SK-N-DZ (cell line): Measurements from ENCODE around the gene KLLN.
"Not testable (repeated sequence)": the region's sequence is repeated elsewhere in the genome, so short reads cannot be mapped to it uniquely, and the experiment has no call there.

ENCODE experiments used
- DNase-seq: peaks from one replicate; pipeline ENCODE4 v3.0.0-alpha.2; 2015; ENCODE audit warnings: low spot score

Gene KLLN

GRCh38 chr10:87866412-87866974 is 3.2 kb upstream of the KLLN start:
- no peak for DNase-seq

DNA sequence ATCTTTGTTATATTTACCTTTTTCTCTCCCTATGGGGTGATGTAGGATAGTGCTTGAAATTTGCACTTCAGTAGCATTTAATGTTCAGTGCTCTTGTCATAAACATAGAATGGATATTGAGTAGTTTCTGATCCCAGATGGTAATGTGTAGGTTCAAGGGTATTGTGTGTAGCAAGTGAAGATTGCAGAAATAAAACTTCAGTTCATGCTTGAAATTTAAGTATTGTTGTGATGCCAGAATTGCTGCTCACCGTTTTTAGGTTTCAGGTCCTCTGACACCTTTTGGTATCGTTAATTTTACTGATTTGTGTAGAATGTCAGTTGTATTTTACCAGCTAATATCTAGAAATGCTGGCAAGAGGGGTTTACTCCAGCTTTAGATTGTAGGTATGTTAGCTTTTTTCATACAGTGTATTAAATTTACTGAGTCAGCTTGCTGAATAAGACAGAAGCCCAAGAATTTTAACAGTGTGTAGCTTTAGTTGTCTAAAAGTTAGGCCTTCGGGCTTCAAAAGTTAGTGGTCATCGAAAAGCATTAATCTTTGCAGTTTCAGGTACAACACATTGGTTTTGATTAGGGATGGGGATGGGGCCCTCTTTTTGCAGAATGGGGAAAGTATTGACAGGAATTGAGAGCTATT is 2.0 kb upstream of the KLLN start:
- no peak for DNase-seq

- peak; percentile 47 for DNase-seq
These were observed 1.2 kb upstream of the KLLN start for GRCh38 chr10:87864496-87865059.

- not testable (repeated sequence) for DNase-seq
These were observed 690 bp upstream of the KLLN start for GRCh38 chr10:87863951-87864495.

GRCh38 chr10:87862679-87863052 is 667 bp downstream of the KLLN start:
- no peak for DNase-seq

GRCh38 chr10:87861953-87862678 is 1.2 kb downstream of the KLLN start:
- peak; percentile 86 for DNase-seq

DNA sequence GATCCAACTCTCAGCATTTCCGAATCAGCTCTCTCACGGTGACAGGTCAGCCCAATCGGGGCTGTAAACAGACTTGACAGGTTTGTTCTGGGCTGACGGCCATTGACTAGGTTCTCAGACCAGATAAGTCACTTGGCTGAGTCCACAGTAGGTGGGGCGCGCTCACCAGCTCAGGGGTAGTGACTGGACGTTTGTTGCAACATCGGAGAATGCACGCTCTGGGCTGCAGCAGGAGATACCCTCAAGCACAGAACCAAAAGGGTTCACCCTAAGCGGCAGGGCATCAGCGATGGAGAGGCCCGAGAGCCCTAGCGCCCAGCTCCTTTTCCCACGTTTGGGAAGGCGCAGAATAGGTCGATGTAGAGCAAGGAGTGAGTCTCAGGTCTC is 1.8 kb downstream of the KLLN start:
- no peak for DNase-seq

DNA sequence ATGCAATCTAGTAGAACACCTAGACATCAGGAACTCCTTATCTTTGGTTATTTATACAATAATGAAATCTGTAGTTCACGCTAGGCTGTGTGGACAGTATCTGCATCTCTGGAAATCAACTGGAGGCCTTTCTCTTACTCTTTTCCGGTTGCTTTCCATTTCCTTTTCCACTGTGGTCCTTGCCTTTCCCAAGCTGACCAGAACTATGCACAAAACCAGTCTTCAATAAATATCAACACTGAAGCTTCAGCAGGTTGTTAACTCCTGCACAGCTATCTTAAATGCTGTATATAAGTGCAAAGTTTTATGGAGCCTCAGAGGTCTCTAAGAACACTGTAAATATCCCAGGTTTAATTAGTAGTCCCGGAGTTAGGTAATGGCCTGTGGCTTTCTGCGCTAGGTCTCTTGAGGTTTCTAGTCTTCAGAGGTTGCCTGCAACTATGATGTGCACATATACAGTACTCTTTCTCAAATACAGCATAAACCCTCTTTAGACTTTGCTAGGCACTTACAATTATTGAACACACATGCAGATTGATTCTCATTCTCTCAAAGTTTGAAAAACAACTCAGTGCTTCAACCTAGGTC is 2.4 kb downstream of the KLLN start:
- no peak for DNase-seq

- peak; percentile 54 for DNase-seq
These were observed 3.1 kb downstream of the KLLN start for GRCh38 chr10:87860156-87860795.

GRCh38 chr10:87855665-87856064 is 7.7 kb downstream of the KLLN start:
- DNase-seq, result not testable (repeated sequence)

- DNase-seq, result not testable (repeated sequence)
These were observed 8.1 kb downstream of the KLLN start for GRCh38 chr10:87855247-87855646.

GRCh38 chr10:87852089-87852488 is 11.2 kb downstream of the KLLN start:
- DNase-seq, result no peak

- DNase-seq, result peak; percentile 78
These were observed 12.6 kb downstream of the KLLN start for GRCh38 chr10:87850742-87851205.

- DNase-seq, result no peak
These were observed 14.3 kb downstream of the KLLN start for GRCh38 chr10:87849001-87849400.

DNA sequence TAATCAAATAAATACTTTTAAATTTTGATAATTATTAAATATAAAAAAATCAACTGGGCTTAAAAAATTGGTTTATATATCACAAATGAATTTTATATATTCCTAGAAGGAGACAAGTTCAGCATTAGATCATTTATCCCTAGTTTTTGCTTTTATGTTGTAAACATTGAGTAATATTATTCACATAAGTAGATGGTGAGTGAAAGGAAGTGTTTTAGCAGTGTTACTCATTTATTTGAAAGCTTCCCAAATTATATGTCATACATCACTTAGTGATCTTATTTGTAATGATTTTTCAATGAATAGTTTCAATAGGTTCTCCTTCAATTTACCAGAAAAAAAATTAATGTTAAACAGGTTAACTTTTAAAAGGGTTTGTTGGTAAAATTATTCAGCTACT is 15.8 kb downstream of the KLLN start:
- DNase-seq, result no peak

DNA sequence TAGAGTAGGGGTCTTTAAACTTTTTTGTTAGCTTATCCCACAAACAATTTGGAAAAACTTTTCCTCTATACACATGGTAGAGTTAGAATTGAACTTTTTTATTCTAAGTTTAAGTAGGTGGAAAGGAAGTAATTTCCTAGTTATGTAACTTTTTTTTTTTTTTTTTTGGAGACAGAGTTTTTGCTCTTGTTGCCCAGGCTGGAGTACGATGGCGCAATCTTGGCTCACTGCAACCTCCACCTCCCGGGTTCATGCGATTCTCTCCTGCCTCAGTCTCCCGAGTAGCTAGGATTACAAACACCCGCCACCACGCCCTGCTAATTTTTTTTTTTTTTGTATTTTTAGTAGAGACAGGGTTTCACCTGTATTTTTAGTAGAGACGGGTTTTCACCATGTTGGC is 16.6 kb downstream of the KLLN start:
- not testable (repeated sequence) for DNase-seq

GRCh38 chr10:87846023-87846422 is 17.3 kb downstream of the KLLN start:
- no peak for DNase-seq

DNA sequence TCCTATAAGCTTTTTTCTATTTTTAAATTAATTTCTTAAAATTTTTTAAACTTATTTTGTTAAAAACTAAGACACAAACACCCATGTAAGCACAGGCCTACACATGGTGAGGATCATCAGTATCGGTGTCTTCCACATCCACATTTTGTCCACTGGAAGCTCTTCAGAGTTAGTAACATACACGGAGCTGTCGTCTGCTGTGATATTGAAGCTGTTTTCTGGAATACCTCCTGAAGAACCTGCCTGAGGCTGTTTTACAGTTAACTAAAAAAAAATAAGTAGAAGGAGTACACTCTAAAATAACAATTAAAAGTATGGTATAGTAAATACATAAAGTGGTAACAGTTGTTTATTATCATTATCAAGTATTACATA is 17.7 kb downstream of the KLLN start:
- DNase-seq, result no peak

- no peak for DNase-seq
These were observed 18.3 kb downstream of the KLLN start for GRCh38 chr10:87844837-87845623.

GRCh38 chr10:87843714-87844113 is 19.6 kb downstream of the KLLN start:
- DNase-seq, result no peak
